Psoas muscle (tissue), 8 donors: ENCODE results near the gene TMTC2. TPM values are rescaled to one million over a fixed set of nuclear protein-coding genes. Genes with fewer than 3 reads are reported as not detected.

Experiments
- ATAC-seq, 4 donors: fragments of 200-7000 bp; cut with Tn5 transposase; one replicate each; pipeline ENCODE4 v1.9.1; 2020; ENCODE audit warnings: moderate library complexity in 3 of 4, mild to moderate bottlenecking in 2 of 4
- DNase-seq, 2 donors: peaks; one replicate each; pipeline ENCODE4 v3.0.0-alpha.2; 2020
- H3K27ac ChIP-seq: fragments of 200-600 bp; one replicate; pipeline ENCODE4 v1.8.0; 2022
- H3K27me3 ChIP-seq, 3 donors: fragments of 200-600 bp in 1 of 3; one replicate each; pipeline versions ENCODE4 v1.6.1 to v1.8.0; 2013 to 2022; ENCODE audit warnings: low read length in 2 of 3, mild to moderate bottlenecking in 2 of 3, moderate library complexity in 1 of 3; ENCODE audit not compliant: insufficient read depth in 3 of 3
- H3K36me3 ChIP-seq, 2 donors: fragments of 200-600 bp in 1 of 2; one replicate each; pipeline versions ENCODE4 v1.6.1 to v1.8.0; 2013 to 2022; ENCODE audit warnings: low read depth in 1 of 2, mild to moderate bottlenecking in 1 of 2, moderate library complexity in 1 of 2; ENCODE audit not compliant: insufficient read depth in 1 of 2
- H3K4me1 ChIP-seq: fragments of 200-600 bp; one replicate; pipeline ENCODE4 v1.8.0; 2022
- H3K4me3 ChIP-seq: fragments of 200-600 bp; one replicate; pipeline ENCODE4 v1.8.0; 2022; ENCODE audit warnings: mild to moderate bottlenecking
- H3K9me3 ChIP-seq: fragments of 200-600 bp; one replicate; pipeline ENCODE4 v1.8.0; 2022
- CTCF ChIP-seq: fragments of 200-600 bp; IDR thresholded peaks from one replicate; pipeline ENCODE4 v1.8.0; 2022; ENCODE audit warnings: antibody characterized with exemption
- WGBS, 3 donors: extraction: QIAGEN DNeasy Blood & Tissue Kit; methylation state at CpG; one replicate each; pipeline versions ENCODE4 v1.1.6 to v1.1.7; 2013; 5-methylcytosine and 5-hydroxymethylcytosine counted together
- intact Hi-C, 2 donors: fragments of 100-400 bp; cut with DNase I; formaldehyde crosslinking; loops; one replicate each; pipeline versions ENCODE4 v1.11.0 to v1.14.2; 2022
- polyA plus RNA-seq, 3 donors: library from polyadenylated mRNA; stranded (reverse); fragments of 200-250 nt; gene quantifications; one replicate each; pipeline ENCODE4 v1.2.3, GENCODE V29; 2013
- total RNA-seq, 4 donors: library from RNA; stranded (reverse); fragmentation: NEBNext Ultra II Directional in 2 of 4; extraction: Animal tissue kit (Norgen Biotek cat#: 25700) in 2 of 4; gene quantifications; one replicate each; pipeline versions ENCODE4 v1.2.1 to v1.2.4, GENCODE V29; 2021 to 2023
- donor health status: healthy with polysubstance abuse.
- donor health status: DM: no; HTN: no; CAD: no; lungs with moderate emphysema.
- donor health status: Bipolar disorder and iron deficiency.
- donor health status: healthy.
- donor health status: DM: yes; HTN: yes; CAD: no.
- donor health status: DM: no; HTN: no; CAD: no.
- donor health status: DM: no; HTN: no; CAD: no.
- donor health status: DM: yes; HTN: yes; CAD: no.

TMTC2 gene
- total and polyA plus RNA-seq, 7 donors: 0.85 to 2.7 (median 1.8) TPM

- TF ChIP-seq CTCF: no peak
- H3K27ac ChIP-seq: no peak overlapping the region
- H3K27me3 ChIP-seq: no peaks in the 10 kb centered on the region
- no peaks in the 10 kb centered on the region for H3K9me3 ChIP-seq
- no peaks in the 10 kb centered on the region for H3K36me3 ChIP-seq
- intact Hi-C loops: no loop called here
- ATAC-seq (no peak), DNase-seq (no peak)
- no peak overlapping the region for H3K4me3 ChIP-seq
- no peaks in the 10 kb centered on the region for H3K4me1 ChIP-seq
- 93 to 97% (median 95%) methylated on average over 3 of the region's 3 CpGs for WGBS, 3 donors
Measured at GRCh38 chr12:82896979-82897378, 210.3 kb downstream of the TMTC2 start.

- ATAC-seq: no peak
- Histone ChIP-seq H3K9me3 (no peaks in the 10 kb centered on the region), H3K4me3 (no peak overlapping the region), H3K4me1 (no peaks in the 10 kb centered on the region), H3K27me3 (no peaks in the 10 kb centered on the region), H3K36me3 (no peaks in the 10 kb centered on the region), H3K27ac (no peak overlapping the region)
- intact Hi-C loops: no loop called here
- 49 to 84% (median 50%) methylated on average over 2 of the region's 2 CpGs for WGBS, 3 donors
- TF ChIP-seq CTCF: no peak
- DNase-seq: no peak
Measured at GRCh38 chr12:82898441-82898840, 211.7 kb downstream of the TMTC2 start.

GRCh38 chr12:82904219-82904790 lies 217.6 kb downstream of the TMTC2 start:
- TF ChIP-seq CTCF: no peak
- Histone ChIP-seq H3K4me1 (no peaks in the 10 kb centered on the region), H3K27ac (no peak overlapping the region), H3K4me3 (no peak overlapping the region), H3K27me3 (no peaks in the 10 kb centered on the region), H3K9me3 (no peaks in the 10 kb centered on the region), H3K36me3 (no peaks in the 10 kb centered on the region)
- no peak for ATAC-seq
- intact Hi-C loops: no loop called here
- 91 to 95% (median 94%) methylated on average over 5 of the region's 5 CpGs for WGBS, 3 donors
- no peak for DNase-seq

GRCh38 chr12:82910246-82910893 lies 223.7 kb downstream of the TMTC2 start:
- Histone ChIP-seq H3K36me3 (no peaks in the 10 kb centered on the region), H3K9me3 (no peaks in the 10 kb centered on the region), H3K27me3 (no peaks in the 10 kb centered on the region), H3K27ac (no peak overlapping the region), H3K4me1 (no peaks in the 10 kb centered on the region), H3K4me3 (no peak overlapping the region)
- no peak for DNase-seq
- WGBS, 3 donors: 66 to 73% (median 73%) methylated on average over 9 of the region's 9 CpGs
- TF ChIP-seq CTCF: no peak
- intact Hi-C loops: no loop called here
- ATAC-seq: no peak

- no peak for DNase-seq
- no peak overlapping the region for H3K4me3 ChIP-seq
- intact Hi-C loops: no loop called here
- WGBS, 3 donors: 95 to 97% (median 96%) methylated on average over 1 of the region's 1 CpG
- H3K36me3 ChIP-seq: no peaks in the 10 kb centered on the region
- H3K4me1 ChIP-seq: no peaks in the 10 kb centered on the region
- H3K27me3 ChIP-seq: no peaks in the 10 kb centered on the region
- ATAC-seq: no peak
- no peak for TF ChIP-seq CTCF
- H3K9me3 ChIP-seq: no peaks in the 10 kb centered on the region
- no peak overlapping the region for H3K27ac ChIP-seq
Measured at GRCh38 chr12:82912406-82912805, 225.7 kb downstream of the TMTC2 start.
